NCI-H2196 treated with DMSO at 0.1 percent for 48 hours (cell line): ENCODE measurements around the gene APLF.
"Not testable (repeated sequence)": the region's sequence is repeated elsewhere in the genome, so short reads cannot be mapped to it uniquely, and the experiment has no call there.

Experiments used
- DNase-seq: peaks from one replicate; lab custom pipeline; 2025; ENCODE audit not compliant: unreplicated experiment; lab: John Stamatoyannopoulos, UW

The APLF gene

DNA sequence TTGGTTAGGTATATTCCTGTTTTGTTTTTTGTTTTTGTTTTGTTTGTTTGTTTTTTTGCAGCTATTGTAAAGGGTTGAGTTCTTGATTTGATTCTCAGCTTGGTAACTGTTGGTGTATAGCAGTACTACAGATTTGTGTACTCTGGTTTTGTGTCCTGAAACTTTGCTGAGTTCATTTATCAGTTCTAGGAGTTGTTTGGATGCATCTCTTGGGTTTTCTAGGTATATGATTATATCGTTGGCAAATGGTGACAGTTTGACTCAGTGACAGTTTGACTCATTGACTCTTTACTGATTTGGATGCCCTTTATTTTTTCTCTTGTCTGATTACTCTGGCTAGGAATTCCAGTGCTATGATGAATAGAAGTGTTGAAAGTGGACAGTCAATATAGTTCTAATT is 53.7 kb downstream of the APLF start:
- no peak for DNase-seq

DNA sequence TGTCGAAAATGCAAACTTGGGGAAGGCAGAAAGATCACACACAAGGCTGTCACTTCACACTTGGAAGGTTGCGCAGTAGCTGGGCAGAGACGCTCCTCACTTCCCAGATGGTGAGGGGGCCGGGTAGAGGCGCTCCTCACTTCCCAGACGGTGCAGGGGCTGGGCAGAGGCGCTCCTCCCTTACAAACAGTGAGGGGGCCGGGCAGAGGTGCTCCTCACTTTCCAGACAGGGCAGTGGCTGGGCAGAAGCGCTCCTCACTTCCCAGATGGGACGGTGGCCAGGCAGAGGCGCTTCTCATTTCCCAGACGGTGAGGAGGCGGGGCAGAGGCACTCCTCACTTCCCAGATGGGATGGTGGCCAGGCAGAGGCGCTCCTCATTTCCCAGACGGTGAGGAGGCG is 59.6 kb downstream of the APLF start:
- DNase-seq = not testable (repeated sequence)

- DNase-seq = not testable (repeated sequence)
Measured at GRCh38 chr2:68527343-68528081, 60.1 kb downstream of the APLF start.

DNA sequence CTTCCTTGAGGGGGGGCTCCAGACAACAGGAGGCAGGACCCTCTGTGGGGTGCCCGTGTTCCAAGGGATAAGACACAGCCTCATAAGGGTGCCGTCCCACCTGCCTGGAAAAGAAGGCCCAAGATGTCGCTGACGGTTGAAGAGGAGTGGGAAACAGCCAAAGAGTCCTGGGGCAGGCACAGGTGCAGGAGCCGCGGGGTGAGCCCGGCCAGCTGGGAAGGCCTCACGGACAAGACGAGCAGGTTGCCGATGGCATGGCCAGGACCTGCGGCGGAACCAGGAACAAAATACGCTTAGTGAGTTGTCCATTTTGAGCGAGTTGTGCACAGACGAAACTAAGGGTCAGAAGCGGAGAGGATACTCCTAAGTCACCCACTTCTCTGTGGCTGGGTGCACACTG is 61.8 kb downstream of the APLF start:
- DNase-seq = not testable (repeated sequence)

GRCh38 chr2:68529651-68530050 is 62.3 kb downstream of the APLF start:
- DNase-seq = not testable (repeated sequence)

- no peak for DNase-seq
Measured at GRCh38 chr2:68536000-68536399, 68.6 kb downstream of the APLF start.

DNA sequence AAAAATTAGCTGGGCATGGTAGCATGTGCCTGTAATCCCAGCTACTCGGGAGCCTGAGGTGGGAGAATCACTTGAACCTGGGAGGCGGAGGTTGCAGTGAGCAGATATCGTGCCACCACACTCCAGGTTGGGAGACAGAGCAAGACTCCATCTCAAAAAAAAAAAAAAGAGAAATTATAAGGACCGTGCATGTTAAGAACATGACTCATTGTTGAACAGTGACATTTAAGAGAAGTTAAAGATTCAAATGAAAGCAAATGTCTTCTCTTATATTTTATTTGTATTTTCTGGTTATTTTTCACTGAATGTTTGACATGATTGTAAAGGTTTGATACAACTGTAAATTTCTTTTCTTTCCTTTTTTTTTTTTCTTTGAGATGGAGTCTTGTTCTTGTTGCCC is 69.6 kb downstream of the APLF start:
- DNase-seq = no peak

- no peak for DNase-seq
Measured at GRCh38 chr2:68537809-68538208, 70.4 kb downstream of the APLF start.

DNA sequence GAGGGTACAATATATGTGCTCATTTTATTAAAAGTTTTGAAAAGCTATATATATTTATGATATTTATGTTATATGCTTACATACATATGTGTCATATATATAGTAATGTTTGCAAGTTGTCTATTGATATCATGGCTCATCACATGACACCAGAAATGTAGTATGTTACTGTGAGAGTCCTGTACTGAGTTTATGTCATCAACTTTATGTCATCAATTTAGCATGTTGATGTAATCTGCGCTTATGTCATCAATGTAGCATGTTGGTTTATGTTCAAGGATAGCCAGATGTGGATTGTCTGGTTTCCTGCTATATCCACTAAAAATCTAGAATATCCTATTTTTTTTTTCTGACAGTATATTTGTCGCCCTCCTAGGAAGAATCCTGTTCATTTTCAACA is 77.4 kb downstream of the APLF start:
- no peak for DNase-seq

- DNase-seq = no peak
Measured at GRCh38 chr2:68548396-68548795, 81.0 kb downstream of the APLF start.

GRCh38 chr2:68553098-68553497 is 85.7 kb downstream of the APLF start:
- no peak for DNase-seq

- DNase-seq = not testable (repeated sequence)
Measured at GRCh38 chr2:68555425-68556206, 88.2 kb downstream of the APLF start.

GRCh38 chr2:68556381-68556780 is 89.0 kb downstream of the APLF start:
- no peak for DNase-seq

DNA sequence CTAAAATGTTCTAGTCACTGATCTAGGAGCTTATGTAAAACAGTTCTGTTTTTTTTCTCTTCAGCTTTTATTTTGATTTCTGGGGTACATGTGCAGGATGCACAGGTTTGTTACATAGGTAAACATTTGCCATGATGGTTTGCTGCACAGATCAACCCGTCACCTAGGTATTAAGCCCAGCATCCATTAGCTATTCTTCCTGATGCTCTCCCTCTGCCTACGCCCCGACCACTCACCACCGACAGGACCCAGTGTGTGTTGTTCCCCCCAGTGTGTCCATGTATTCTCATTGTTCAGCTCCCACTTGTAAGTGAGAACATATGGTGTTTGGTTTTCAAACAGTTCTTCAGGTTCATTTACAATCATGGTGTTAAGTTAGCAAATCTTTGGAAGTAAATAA is 91.2 kb downstream of the APLF start:
- DNase-seq = no peak

- DNase-seq = no peak
Measured at GRCh38 chr2:68559692-68560091, 92.3 kb downstream of the APLF start.

DNA sequence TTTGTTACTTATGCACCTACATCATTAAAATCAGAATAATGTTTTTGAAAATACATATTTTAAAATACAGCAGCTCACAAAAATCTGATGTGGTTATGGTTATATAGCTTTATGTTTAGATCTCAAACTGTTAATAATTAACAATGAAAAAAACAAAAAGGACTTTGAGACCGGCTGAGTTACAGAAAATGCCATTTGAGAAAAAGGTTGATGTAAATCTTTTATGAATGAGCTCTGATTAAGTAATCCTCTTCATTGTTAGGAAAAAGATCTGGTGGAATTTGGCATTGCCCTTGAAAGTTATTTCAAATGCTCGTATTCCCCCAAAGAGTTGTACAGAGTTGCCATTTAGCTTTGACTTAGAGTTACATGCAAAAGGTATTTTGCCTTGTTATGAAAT is 93.2 kb downstream of the APLF start:
- no peak for DNase-seq

DNA sequence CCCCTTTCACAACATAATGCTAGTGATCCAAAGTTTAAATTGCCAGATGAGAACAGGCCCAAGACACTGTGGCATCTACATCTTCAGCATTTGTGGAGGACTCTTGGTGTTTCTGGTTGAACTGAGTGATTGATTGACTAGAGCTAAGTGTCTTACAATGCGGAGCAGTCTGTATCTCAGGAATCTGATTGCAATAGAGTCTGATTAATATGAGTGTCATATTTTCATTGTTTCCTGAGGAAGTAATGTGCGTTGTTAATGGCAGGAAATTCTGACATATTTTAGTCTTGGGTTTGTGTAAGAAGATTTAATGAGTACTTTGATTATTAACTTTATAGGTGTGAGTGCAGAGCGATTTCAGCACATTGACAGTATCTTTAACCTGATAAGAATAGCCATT is 94.0 kb downstream of the APLF start:
- no peak for DNase-seq

DNA sequence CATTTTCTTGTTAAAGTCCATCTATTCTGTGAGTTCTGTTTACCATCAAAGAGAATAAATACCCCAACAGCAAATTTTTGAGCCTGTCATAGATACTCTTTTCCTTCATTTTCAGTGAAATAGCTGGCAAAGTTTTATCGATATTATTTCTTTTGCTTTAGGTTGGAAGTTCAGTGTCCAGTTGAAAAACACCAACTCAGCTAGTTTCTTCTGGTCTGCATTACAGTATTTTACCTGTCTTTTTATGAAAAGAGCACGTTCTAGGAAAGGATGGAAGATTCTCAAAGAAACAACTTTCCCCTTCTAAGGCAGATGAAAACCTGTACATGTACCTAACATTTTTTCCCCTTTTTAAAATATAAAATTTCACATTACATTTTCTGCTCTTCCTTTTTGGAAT is 95.5 kb downstream of the APLF start:
- no peak for DNase-seq

- DNase-seq = no peak
Measured at GRCh38 chr2:68564426-68564825, 97.0 kb downstream of the APLF start.

DNA sequence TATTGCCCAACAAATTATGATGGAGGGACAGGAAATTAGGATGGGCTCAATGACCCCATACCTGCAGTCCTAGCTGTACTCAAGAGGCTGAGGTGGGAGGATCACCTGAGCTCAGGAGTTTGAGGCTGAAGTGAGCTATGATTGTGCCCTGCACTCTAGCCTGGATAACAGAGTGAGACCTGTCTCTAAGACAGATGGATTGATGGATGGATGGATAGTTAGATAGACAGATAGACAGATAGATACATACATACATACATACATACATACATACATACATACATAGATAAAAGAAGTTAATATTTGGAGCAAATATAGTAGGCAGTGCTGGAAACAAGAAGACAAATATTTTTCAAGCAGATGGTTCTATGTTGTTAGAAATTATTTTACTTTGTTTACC is 97.9 kb downstream of the APLF start:
- DNase-seq = no peak

DNA sequence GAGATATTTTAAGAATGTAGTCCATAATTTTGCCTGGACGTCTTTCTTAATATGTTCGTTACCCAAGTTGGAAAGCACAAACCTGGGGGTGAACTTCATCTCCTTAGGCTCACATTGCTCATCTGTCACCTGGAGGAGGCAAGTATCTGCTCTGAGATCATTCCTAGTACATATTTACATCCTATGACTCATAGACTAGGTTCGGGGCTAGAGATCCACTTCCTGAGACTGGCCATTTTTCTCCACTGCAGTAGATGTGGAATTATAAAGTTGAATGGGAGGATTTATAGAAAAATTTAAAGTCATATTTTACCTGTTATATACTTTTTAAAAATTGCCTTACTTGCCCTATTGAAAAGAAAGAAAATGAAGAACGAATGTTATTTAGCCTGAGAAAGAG is 98.5 kb downstream of the APLF start:
- no peak for DNase-seq

GRCh38 chr2:68566362-68566761 is 99.0 kb downstream of the APLF start:
- DNase-seq = no peak

DNA sequence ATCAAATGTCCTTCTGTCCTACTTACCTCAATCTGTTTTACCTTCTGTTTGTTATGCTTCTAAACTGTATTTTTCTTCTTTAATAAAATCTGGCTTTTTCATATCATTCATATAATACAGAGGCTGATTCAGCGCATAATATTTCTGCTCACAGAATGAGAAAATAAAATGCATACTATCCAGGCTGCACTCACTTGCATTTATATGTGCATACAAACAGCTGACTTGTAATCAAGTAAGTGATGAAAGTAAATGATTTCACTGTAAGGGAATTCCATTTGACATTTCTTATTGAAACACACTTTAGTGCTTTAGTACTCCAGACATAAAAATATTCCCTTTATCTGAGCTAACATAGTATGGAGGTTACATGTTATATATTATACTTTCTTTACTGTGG is 100.7 kb downstream of the APLF start:
- no peak for DNase-seq
